Neural progenitor cell (in vitro differentiated cells): Measurements from ENCODE around the gene ANKFY1.

Source experiments
- CTCF ChIP-seq: fragments of 200-600 bp; sonication (generic); IDR thresholded peaks from 2 replicates; pipeline ENCODE4 v1.5.1; 2017; ENCODE audit warnings: antibody characterized with exemption, mild to moderate bottlenecking
- EZH2 ChIP-seq: fragments of 200-600 bp; sonication (generic); IDR thresholded peaks from 2 replicates; pipeline ENCODE4 v1.6.1; 2017; ENCODE audit warnings: antibody characterized with exemption, mild to moderate bottlenecking, moderate library complexity
- EZH2phosphoT487 ChIP-seq: fragments of 200-600 bp; sonication (generic); IDR thresholded peaks from 2 replicates; pipeline ENCODE4 v1.6.1; 2017; ENCODE audit warnings: antibody characterized with exemption

DNA sequence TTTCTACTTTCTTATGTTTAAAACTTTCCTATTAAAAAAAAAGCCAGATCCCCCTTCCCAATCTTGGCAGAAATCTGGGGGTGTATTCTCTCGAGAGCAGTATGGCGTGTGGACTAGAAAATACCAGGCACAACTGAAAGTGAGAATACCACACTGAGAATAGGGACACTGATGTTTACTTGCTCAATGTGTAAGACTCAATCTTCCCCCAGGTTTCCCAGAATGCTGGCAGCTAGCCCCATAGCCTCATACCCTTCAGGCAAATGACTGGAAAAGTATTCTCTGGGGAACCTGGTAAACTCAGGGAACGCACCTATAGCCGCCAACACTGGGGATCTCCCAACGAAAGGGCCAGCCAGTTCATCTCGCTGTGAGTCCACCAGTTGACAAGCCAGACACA, 136.2 kb downstream of the ANKFY1 start:
- TF ChIP-seq CTCF (no peak), EZH2phosphoT487 (no peak), EZH2 (no peak)
